Adrenal gland (tissue), 5 donors: ENCODE measurements around the gene GSTK1.

Experiments used
- POLR2A ChIP-seq, 2 donors: fragments of 450-650 bp; IDR thresholded peaks; one replicate each; pipeline ENCODE4 v1.6.1; 2017; ENCODE audit warnings: antibody characterized with exemption in 2 of 2, mild to moderate bottlenecking in 2 of 2, moderate library complexity in 1 of 2
- TF ChIP-seq, protein P1 (sequence below), 6 experiments: fragments of 450-650 bp in 4 of 6; fragments of 200-600 bp in 2 of 6; sonication (generic) in 1 of 6; IDR thresholded peaks; 1 replicate in 5 of 6; 2 replicates in 1 of 6; pipeline versions ENCODE4 v1.5.1 to v1.8.0; 2016 to 2021; ENCODE audit warnings: antibody characterized with exemption in 6 of 6, mild to moderate bottlenecking in 2 of 6, moderate library complexity in 1 of 6
- donor health status: DM: no; HTN: no; CAD: no.

DNA sequence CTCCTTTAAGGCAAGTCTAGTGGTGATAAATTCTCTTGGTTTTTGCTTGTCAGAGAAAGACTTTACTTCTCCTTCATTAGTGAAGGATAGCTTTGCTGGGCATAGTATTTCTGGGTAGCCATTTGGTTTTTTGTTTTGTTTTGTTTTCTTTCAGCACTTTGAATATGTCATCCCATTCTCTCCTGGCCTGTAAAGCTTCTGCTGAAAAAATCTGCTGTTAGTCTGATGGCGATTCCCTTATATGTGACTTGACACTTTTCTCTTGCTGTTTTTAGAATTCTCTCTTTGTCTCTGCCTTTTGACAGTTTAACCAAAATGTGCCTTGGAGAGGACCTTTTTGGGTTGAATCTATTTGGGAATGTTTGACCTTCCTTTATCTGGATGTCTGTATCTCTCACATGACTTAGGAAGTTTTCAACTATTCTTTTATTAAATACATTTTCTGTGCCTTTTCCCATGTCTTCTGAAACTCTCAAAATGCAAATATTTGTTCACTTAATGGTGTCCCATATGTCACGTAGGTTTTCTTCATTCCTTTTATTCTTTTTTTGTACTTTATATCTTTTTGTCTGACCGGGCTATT lies 26.7 kb upstream of the GSTK1 start:
- TF ChIP-seq, protein P1, sequence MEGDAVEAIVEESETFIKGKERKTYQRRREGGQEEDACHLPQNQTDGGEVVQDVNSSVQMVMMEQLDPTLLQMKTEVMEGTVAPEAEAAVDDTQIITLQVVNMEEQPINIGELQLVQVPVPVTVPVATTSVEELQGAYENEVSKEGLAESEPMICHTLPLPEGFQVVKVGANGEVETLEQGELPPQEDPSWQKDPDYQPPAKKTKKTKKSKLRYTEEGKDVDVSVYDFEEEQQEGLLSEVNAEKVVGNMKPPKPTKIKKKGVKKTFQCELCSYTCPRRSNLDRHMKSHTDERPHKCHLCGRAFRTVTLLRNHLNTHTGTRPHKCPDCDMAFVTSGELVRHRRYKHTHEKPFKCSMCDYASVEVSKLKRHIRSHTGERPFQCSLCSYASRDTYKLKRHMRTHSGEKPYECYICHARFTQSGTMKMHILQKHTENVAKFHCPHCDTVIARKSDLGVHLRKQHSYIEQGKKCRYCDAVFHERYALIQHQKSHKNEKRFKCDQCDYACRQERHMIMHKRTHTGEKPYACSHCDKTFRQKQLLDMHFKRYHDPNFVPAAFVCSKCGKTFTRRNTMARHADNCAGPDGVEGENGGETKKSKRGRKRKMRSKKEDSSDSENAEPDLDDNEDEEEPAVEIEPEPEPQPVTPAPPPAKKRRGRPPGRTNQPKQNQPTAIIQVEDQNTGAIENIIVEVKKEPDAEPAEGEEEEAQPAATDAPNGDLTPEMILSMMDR (IDR thresholded peaks at IDR 0.05): no peak
- no peak for TF ChIP-seq POLR2A (IDR thresholded peaks at IDR 0.05)
